Subcutaneous abdominal adipose tissue (tissue), 5 donors: ENCODE measurements around the gene PTAR1.

Experiments
- H3K27ac ChIP-seq: one replicate; pipeline ENCODE4 v1.7.0; 2013; ENCODE audit warnings: low read depth, mild to moderate bottlenecking, inconsistent platforms, low read length, moderate library complexity
- H3K27me3 ChIP-seq, 5 donors: one replicate each; pipeline ENCODE4 v1.7.0; 2013; ENCODE audit warnings: low read length in 5 of 5, inconsistent platforms in 1 of 5; ENCODE audit not compliant: control insufficient read depth in 5 of 5, insufficient read depth in 4 of 5
- H3K36me3 ChIP-seq, 5 donors: one replicate each; pipeline ENCODE4 v1.7.0; 2013; ENCODE audit warnings: low read length in 5 of 5; ENCODE audit not compliant: control insufficient read depth in 5 of 5, insufficient read depth in 5 of 5
- H3K4me1 ChIP-seq, 5 donors: one replicate each; pipeline ENCODE4 v1.7.0; 2013; ENCODE audit warnings: low read length in 5 of 5, mild to moderate bottlenecking in 3 of 5, moderate library complexity in 1 of 5; ENCODE audit not compliant: control insufficient read depth in 5 of 5, insufficient read depth in 5 of 5
- H3K4me3 ChIP-seq, 5 donors: one replicate each; pipeline ENCODE4 v1.7.0; 2013; ENCODE audit warnings: low read length in 5 of 5, low read depth in 1 of 5
- H3K9ac ChIP-seq, 5 donors: one replicate each; pipeline ENCODE4 v1.7.0; 2013; ENCODE audit warnings: low read length in 5 of 5, mild to moderate bottlenecking in 4 of 5, moderate library complexity in 3 of 5
- H3K9me3 ChIP-seq, 5 donors: one replicate each; pipeline ENCODE4 v1.7.0; 2013; ENCODE audit warnings: low read length in 5 of 5; ENCODE audit not compliant: control insufficient read depth in 5 of 5
- donor health status: healthy.
- donor health status: healthy.
- donor health status: healthy.
- donor health status: healthy.
- donor health status: healthy.

Gene PTAR1

DNA sequence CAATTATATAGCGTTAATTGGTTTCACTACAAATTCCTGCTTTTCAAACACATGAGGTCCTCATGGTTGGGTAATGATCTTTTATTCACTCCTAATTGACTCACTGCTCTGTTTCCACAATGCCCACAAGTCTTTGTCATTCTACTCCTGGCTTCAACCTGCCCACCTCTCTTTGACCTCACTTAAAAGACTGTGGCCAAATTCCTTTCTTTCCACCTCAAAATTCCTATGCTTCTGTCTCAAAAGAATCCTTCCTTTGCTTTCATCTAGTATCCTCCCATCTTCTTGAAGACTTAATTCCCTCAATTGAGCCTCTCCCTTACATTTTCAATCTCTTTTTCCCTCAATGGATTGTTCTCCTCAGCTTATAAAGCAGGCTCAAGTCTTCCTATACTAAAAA, 92.5 kb downstream of the PTAR1 start:
- Histone ChIP-seq H3K27me3 (no peaks in the 10 kb centered on the region), H3K4me3 (no peak overlapping the region), H3K9me3 (no peaks in the 10 kb centered on the region), H3K36me3 (no peaks in the 10 kb centered on the region), H3K4me1 (peaks cover 2 to 24% (median 10%) of the 10 kb centered on the region in 5 donors), H3K27ac (no peak overlapping the region), H3K9ac (no peak overlapping the region)

DNA sequence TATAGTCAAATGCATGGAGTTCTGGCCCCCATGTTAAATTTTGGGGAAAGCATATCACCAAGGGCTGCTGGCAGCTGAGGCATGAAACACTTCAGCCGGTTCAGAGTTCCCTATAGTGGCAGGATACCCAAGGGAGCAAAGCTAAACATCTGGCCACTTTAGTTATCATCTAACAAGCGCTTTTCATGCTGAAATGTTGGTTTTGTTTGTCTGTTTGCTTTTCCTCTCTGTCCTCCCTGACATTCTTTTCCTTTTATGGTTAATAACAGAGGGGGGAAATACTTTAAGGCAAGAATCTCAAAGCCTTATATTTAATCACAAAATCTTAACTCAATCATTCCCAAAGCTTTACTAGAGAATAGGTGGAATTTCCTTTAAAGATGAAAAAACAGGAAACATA, 99.5 kb downstream of the PTAR1 start:
- Histone ChIP-seq H3K27ac (no peak overlapping the region), H3K27me3 (no peaks in the 10 kb centered on the region), H3K4me3 (no peak overlapping the region), H3K9me3 (no peaks in the 10 kb centered on the region), H3K36me3 (no peaks in the 10 kb centered on the region), H3K4me1 (no peaks in the 10 kb centered on the region), H3K9ac (no peak overlapping the region)
